ENCODE results near the gene CD40. TPM values are rescaled to one million over a fixed set of nuclear protein-coding genes. Genes with fewer than 3 reads are reported as not detected.

The CD40 gene
- total RNA-seq, 1 experiment from 2014 or later: 14.1 TPM

DNA sequence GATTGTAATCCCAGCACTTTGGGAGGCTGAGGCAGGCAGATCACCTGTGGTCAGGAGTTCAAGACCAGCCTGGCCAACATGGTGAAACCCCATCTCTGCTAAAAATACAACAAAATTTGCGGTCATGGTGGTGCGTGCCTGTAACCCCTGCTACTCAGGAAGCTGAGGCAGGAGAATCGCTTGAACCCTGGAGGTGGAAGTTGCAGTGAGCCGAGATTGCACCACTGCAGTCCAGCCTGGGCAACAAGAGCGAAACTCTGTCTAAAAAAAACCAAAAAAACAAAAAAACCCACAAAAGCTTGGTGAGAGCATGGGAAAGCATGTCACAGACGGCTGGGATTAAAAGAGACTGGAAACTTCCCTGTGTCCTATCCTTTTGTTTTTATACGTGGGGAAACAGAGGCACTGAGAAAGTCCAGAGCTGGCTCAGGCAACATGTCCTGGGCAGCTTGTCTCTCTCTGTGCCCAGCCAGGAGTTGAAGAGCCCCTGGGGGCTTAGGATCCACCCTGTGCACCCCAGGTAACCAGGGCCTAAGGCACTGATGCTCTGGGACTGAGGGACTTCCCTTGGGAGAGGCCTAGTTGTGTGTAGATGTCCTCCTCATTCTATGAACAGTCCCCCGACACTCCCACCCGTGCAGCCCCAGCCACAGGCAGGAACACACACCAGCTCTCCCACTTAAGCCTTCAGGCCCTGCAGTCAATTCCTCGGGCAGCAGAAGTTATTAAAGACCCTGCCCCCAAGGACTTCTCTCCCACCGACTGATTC is 16.0 kb downstream of the CD40 start:
- no peak for TF ChIP-seq TCF7L2 (IDR thresholded peaks at IDR 0.05; ENCODE audit: low read depth, low read length)
- TF ChIP-seq, protein P1, sequence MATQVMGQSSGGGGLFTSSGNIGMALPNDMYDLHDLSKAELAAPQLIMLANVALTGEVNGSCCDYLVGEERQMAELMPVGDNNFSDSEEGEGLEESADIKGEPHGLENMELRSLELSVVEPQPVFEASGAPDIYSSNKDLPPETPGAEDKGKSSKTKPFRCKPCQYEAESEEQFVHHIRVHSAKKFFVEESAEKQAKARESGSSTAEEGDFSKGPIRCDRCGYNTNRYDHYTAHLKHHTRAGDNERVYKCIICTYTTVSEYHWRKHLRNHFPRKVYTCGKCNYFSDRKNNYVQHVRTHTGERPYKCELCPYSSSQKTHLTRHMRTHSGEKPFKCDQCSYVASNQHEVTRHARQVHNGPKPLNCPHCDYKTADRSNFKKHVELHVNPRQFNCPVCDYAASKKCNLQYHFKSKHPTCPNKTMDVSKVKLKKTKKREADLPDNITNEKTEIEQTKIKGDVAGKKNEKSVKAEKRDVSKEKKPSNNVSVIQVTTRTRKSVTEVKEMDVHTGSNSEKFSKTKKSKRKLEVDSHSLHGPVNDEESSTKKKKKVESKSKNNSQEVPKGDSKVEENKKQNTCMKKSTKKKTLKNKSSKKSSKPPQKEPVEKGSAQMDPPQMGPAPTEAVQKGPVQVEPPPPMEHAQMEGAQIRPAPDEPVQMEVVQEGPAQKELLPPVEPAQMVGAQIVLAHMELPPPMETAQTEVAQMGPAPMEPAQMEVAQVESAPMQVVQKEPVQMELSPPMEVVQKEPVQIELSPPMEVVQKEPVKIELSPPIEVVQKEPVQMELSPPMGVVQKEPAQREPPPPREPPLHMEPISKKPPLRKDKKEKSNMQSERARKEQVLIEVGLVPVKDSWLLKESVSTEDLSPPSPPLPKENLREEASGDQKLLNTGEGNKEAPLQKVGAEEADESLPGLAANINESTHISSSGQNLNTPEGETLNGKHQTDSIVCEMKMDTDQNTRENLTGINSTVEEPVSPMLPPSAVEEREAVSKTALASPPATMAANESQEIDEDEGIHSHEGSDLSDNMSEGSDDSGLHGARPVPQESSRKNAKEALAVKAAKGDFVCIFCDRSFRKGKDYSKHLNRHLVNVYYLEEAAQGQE (IDR thresholded peaks at IDR 0.05; ENCODE audit: insufficient read depth in 1 of 2, low read depth in 2 of 2, low read length in 1 of 2): no peak
- TF ChIP-seq POLR2AphosphoS5 (IDR thresholded peaks at IDR 0.05; ENCODE audit: low read depth, low read length): no peak
- TF ChIP-seq SIN3A (IDR thresholded peaks at IDR 0.05; ENCODE audit: borderline replicate concordance, insufficient read depth, low read depth, low read length): no peak
- TF ChIP-seq, protein P2, sequence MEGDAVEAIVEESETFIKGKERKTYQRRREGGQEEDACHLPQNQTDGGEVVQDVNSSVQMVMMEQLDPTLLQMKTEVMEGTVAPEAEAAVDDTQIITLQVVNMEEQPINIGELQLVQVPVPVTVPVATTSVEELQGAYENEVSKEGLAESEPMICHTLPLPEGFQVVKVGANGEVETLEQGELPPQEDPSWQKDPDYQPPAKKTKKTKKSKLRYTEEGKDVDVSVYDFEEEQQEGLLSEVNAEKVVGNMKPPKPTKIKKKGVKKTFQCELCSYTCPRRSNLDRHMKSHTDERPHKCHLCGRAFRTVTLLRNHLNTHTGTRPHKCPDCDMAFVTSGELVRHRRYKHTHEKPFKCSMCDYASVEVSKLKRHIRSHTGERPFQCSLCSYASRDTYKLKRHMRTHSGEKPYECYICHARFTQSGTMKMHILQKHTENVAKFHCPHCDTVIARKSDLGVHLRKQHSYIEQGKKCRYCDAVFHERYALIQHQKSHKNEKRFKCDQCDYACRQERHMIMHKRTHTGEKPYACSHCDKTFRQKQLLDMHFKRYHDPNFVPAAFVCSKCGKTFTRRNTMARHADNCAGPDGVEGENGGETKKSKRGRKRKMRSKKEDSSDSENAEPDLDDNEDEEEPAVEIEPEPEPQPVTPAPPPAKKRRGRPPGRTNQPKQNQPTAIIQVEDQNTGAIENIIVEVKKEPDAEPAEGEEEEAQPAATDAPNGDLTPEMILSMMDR (IDR thresholded peaks at IDR 0.05): no peak
- ATAC-seq: no peak
- CTCF ChIA-PET: interaction anchor here (0.7 kb wide), 1 partner anchor 172 kb away, joined by 3 read pairs; no protein-coding TSS in a partner anchor

DNA sequence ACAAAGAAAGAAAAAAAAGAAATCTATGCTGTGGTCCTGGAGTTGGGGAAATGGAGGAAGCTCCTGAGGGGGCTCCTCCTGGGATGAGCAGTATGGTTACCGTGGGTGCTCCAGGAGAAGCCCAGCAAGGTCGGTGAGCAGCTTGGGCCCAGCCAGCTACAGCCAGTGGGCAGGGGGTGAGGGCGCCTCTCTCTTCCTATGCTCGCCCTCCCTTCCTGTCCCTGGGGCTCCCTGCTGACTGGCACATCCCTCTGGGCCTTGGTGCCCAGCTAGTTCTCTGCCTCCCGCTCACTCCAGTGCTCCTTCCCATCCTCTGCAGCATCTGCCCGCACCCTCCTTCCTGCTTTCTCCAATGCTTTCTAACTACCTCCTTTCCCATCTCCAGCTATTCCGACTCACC is 16.6 kb downstream of the CD40 start:
- intact Hi-C loops (cut with micrococcal nuclease; ENCODE audit: unreplicated experiment): loop anchor here (5.0 kb wide), 1 partner anchor 118 kb away; no protein-coding TSS in a partner anchor
- no peak for TF ChIP-seq TCF7L2 (IDR thresholded peaks at IDR 0.05; ENCODE audit: low read depth, low read length)
- no peak for TF ChIP-seq POLR2AphosphoS5 (IDR thresholded peaks at IDR 0.05; ENCODE audit: low read depth, low read length)
- TF ChIP-seq, protein P2 (IDR thresholded peaks at IDR 0.05): no peak
- TF ChIP-seq SIN3A (IDR thresholded peaks at IDR 0.05; ENCODE audit: borderline replicate concordance, insufficient read depth, low read depth, low read length): no peak
- TF ChIP-seq, protein P1 (IDR thresholded peaks at IDR 0.05; ENCODE audit: insufficient read depth in 1 of 2, low read depth in 2 of 2, low read length in 1 of 2): no peak
- no TSS peak for BruUV-seq (replicated peaks)
- Histone ChIP-seq H3K27me3 (ENCODE audit: control insufficient read depth, insufficient read depth, low read length) (peaks cover 6% of the 10 kb centered on the region; the same call in 1 of the 2 replicates), H3K27ac (ENCODE audit: low read length) (no peak overlapping the region), H3K4me3 (ENCODE audit: low read depth in 2 of 2, low read length in 2 of 2) (no peak overlapping the region), H3K9me3 (ENCODE audit: control insufficient read depth, insufficient read depth, low read depth, low read length) (no peaks in the 10 kb centered on the region), H3K36me3 (ENCODE audit: control insufficient read depth, insufficient read depth, low read length) (no peaks in the 10 kb centered on the region), H3K4me1 (ENCODE audit: control insufficient read depth, insufficient read depth, low read length) (peaks cover 4% of the 10 kb centered on the region; the same call in 1 of the 2 replicates)
- ChIA-PET CTCF (interaction anchor here (0.7 kb wide), 1 partner anchor 171 kb away, joined by 3 read pairs; no protein-coding TSS in a partner anchor), POLR2A (no interaction called here)
- in situ Hi-C loops (cut with HindIII; ENCODE audit: low pct_unique_long_range_greater_than_20kb, low sequenced_read_pairs): no loop called here
- ATAC-seq (no peak), DNase-seq (ENCODE audit: low read depth, low spot score) (no peak)

More for the DNA sequence above, 16.0 kb downstream of the CD40 start:
- in situ Hi-C loops (cut with HindIII; ENCODE audit: low pct_unique_long_range_greater_than_20kb, low sequenced_read_pairs) (no loop called here), intact Hi-C loops (cut with micrococcal nuclease; ENCODE audit: unreplicated experiment) (loop anchor here (5.0 kb wide), 1 partner anchor 118 kb away; no protein-coding TSS in a partner anchor)
- POLR2A ChIA-PET: no interaction called here
- Histone ChIP-seq H3K9me3 (ENCODE audit: control insufficient read depth, insufficient read depth, low read depth, low read length) (no peaks in the 10 kb centered on the region), H3K4me1 (ENCODE audit: control insufficient read depth, insufficient read depth, low read length) (peaks cover 4% of the 10 kb centered on the region; the same call in 1 of the 2 replicates), H3K4me3 (ENCODE audit: low read depth in 2 of 2, low read length in 2 of 2) (no peak overlapping the region), H3K27me3 (ENCODE audit: control insufficient read depth, insufficient read depth, low read length) (peaks cover 6% of the 10 kb centered on the region; the same call in 1 of the 2 replicates), H3K36me3 (ENCODE audit: control insufficient read depth, insufficient read depth, low read length) (no peaks in the 10 kb centered on the region), H3K27ac (ENCODE audit: low read length) (no peak overlapping the region)
- no peak for DNase-seq (ENCODE audit: low read depth, low spot score)
- no TSS peak for BruUV-seq (replicated peaks)
